HepG2 (cell line): ENCODE data around the gene RBM34. TPM values are rescaled to one million over a fixed set of nuclear protein-coding genes. Genes with fewer than 3 reads are reported as not detected.

Experiments
- ARNT2 ChIP-seq: sonication (generic); formaldehyde crosslinking; IDR thresholded peaks from 2 replicates; pipeline ENCODE4 v1.8.0; 2022; ENCODE audit warnings: mild to moderate bottlenecking, low read depth, missing genetic modification reagents, moderate library complexity
- ATF7-NPFF ChIP-seq: sonication (generic); formaldehyde crosslinking; IDR thresholded peaks from 2 replicates; pipeline ENCODE4 v1.8.1; 2023; ENCODE audit warnings: mild to moderate bottlenecking, low read depth, missing genetic modification reagents, moderate library complexity
- ATM ChIP-seq: fragments of 450-650 bp; IDR thresholded peaks from 2 replicates; pipeline ENCODE4 v1.7.1; 2017; ENCODE audit warnings: mild to moderate bottlenecking, borderline replicate concordance
- CBX2 ChIP-seq, 2 experiments: fragments of 200-600 bp in 1 of 2; sonication (generic); formaldehyde crosslinking in 1 of 2; IDR thresholded peaks; 2 replicates each; pipeline versions ENCODE4 v1.7.0 to v1.8.1; 2018 to 2022; ENCODE audit warnings: low read depth in 2 of 2, low read length in 1 of 2, mild to moderate bottlenecking in 1 of 2, missing genetic modification reagents in 1 of 2
- CC2D1A ChIP-seq: sonication (generic); formaldehyde crosslinking; IDR thresholded peaks from 2 replicates; pipeline ENCODE4 v1.8.1; 2023; ENCODE audit warnings: mild to moderate bottlenecking, missing genetic modification reagents
- CEBPB ChIP-seq: IDR thresholded peaks from 2 replicates; pipeline ENCODE4 v1.6.1; 2011; ENCODE audit warnings: low read depth, low read length, improper control_type of control experiment, borderline replicate concordance
- DDIT3 ChIP-seq: sonication (generic); formaldehyde crosslinking; IDR thresholded peaks from 2 replicates; pipeline ENCODE4 v1.4.0; 2020; ENCODE audit warnings: mild to moderate bottlenecking, missing genetic modification reagents
- GABPB1 ChIP-seq: IDR thresholded peaks from 2 replicates; pipeline ENCODE4 v1.6.1; 2016; ENCODE audit warnings: mild to moderate bottlenecking, missing genetic modification reagents, moderate library complexity, missing compliant biosample characterization
- GFI1 ChIP-seq: sonication (generic); formaldehyde crosslinking; IDR thresholded peaks from 2 replicates; pipeline ENCODE4 v1.5.0; 2020; ENCODE audit warnings: missing genetic modification reagents, mild to moderate bottlenecking, borderline replicate concordance
- HNRNPK ChIP-seq: fragments of 200-400 bp; formaldehyde crosslinking; IDR thresholded peaks from 2 replicates; pipeline ENCODE4 v1.6.1; 2018; ENCODE audit warnings: low read length, low read depth, moderate library complexity, mild to moderate bottlenecking; ENCODE audit not compliant: poor library complexity, severe bottlenecking
- MED1 ChIP-seq: sonication (generic); formaldehyde crosslinking; IDR thresholded peaks from 2 replicates; pipeline ENCODE4 v1.4.0; 2020; ENCODE audit warnings: missing genetic modification reagents
- NR0B2 ChIP-seq: sonication (generic); formaldehyde crosslinking; IDR thresholded peaks from 2 replicates; pipeline ENCODE4 v1.4.0; 2020; ENCODE audit warnings: mild to moderate bottlenecking, missing genetic modification reagents
- PHF20 ChIP-seq: sonication (generic); formaldehyde crosslinking; IDR thresholded peaks from 2 replicates; pipeline ENCODE4 v1.5.0; 2020; ENCODE audit warnings: mild to moderate bottlenecking, missing genetic modification reagents
- POLR2AphosphoS2 ChIP-seq: IDR thresholded peaks from 2 replicates; pipeline ENCODE4 v1.6.1; 2011; ENCODE audit warnings: low read depth, low read length, improper control_type of control experiment
- SMAD1 ChIP-seq: sonication (generic); formaldehyde crosslinking; IDR thresholded peaks from 2 replicates; pipeline ENCODE4 v1.4.0; 2020; ENCODE audit warnings: missing genetic modification reagents, low read depth, mild to moderate bottlenecking, borderline replicate concordance
- SNAPC2 ChIP-seq: sonication (generic); formaldehyde crosslinking; IDR thresholded peaks from 2 replicates; pipeline ENCODE4 v1.8.1; 2022; ENCODE audit warnings: mild to moderate bottlenecking, missing genetic modification reagents
- TBL1XR1 ChIP-seq: fragments of 150-350 bp; IDR thresholded peaks from 2 replicates; pipeline ENCODE4 v1.6.1; 2014; ENCODE audit warnings: borderline replicate concordance, low read length; ENCODE audit not compliant: partially characterized antibody
- U2AF2 ChIP-seq: fragments of 200-400 bp; formaldehyde crosslinking; IDR thresholded peaks from 2 replicates; pipeline ENCODE4 v1.6.1; 2017; ENCODE audit warnings: low read depth, mild to moderate bottlenecking, low read length
- XRCC5 ChIP-seq: fragments of 200-400 bp; formaldehyde crosslinking; optimal IDR thresholded peaks from 2 replicates; pipeline ENCODE3; 2017; ENCODE audit warnings: mild to moderate bottlenecking, low read length
- ZBTB44 ChIP-seq: sonication (generic); formaldehyde crosslinking; IDR thresholded peaks from 2 replicates; pipeline ENCODE4 v1.4.0; 2020; ENCODE audit warnings: missing genetic modification reagents
- ZBTB8A ChIP-seq: sonication (generic); formaldehyde crosslinking; IDR thresholded peaks from 2 replicates; pipeline ENCODE4 v1.4.0; 2020; ENCODE audit warnings: mild to moderate bottlenecking, low read depth, missing genetic modification reagents, borderline replicate concordance
- ZC3H4 ChIP-seq: sonication (generic); formaldehyde crosslinking; IDR thresholded peaks from 2 replicates; pipeline ENCODE4 v1.4.0; 2020; ENCODE audit warnings: missing genetic modification reagents, borderline replicate concordance
- ZFP37 ChIP-seq: sonication (generic); formaldehyde crosslinking; IDR thresholded peaks from 2 replicates; pipeline ENCODE4 v1.4.0; 2020; ENCODE audit warnings: missing genetic modification reagents, borderline replicate concordance
- ZFX ChIP-seq: sonication (generic); formaldehyde crosslinking; IDR thresholded peaks from 2 replicates; pipeline ENCODE4 v1.4.0; 2020; ENCODE audit warnings: mild to moderate bottlenecking, low read depth, missing genetic modification reagents, moderate library complexity
- ZNF121 ChIP-seq: sonication (generic); formaldehyde crosslinking; IDR thresholded peaks from 2 replicates; pipeline ENCODE4 v1.5.0; 2020; ENCODE audit warnings: mild to moderate bottlenecking, missing genetic modification reagents
- ZNF256 ChIP-seq: sonication (generic); formaldehyde crosslinking; conservative IDR thresholded peaks from 2 replicates; pipeline ENCODE4 v1.4.0; 2020; ENCODE audit warnings: missing genetic modification reagents
- ZNF644 ChIP-seq: IDR thresholded peaks from 2 replicates; pipeline ENCODE4 v1.6.1; 2016; ENCODE audit warnings: low read depth
- polyA plus RNA-seq, 8 experiments: library from polyadenylated mRNA; depleted of rRNA in 3 of 8; stranded (reverse) in 7 of 8; unstranded in 1 of 8; fragments of >200 nt; fragmentation: Illumina TruSeq in 4 of 8; extraction: Trizol in 4 of 8; gene quantifications; 2 replicates each; pipeline versions ENCODE4 v1.2.1 to v1.2.3, GENCODE V29; 2011 to 2016; ENCODE audit warnings: low read depth in 4 of 8, missing spikeins in 1 of 8, mixed read lengths in 1 of 8; ENCODE audit not compliant: insufficient read depth in 1 of 8
- total RNA-seq, 5 experiments: library from RNA; depleted of rRNA; stranded (reverse); fragments of >200 nt; fragmentation: Illumina TruSeq; extraction: Trizol; gene quantifications; 2 replicates each; pipeline ENCODE4 v1.2.3, GENCODE V29; 2016; ENCODE audit warnings: low read depth in 1 of 5

Gene RBM34
- total and polyA plus RNA-seq, 2 of the 13 experiments (the other 11 are each of a cell fraction or from before 2014, with no cell fraction given): 34.7 to 73.0 TPM

- TF ChIP-seq DDIT3 (no peak), ZFX (CRISPR knock-in tag) (peak; percentile 72), ARNT2 (CRISPR knock-in tag) (peak; percentile 93), ZNF644 (CRISPR knock-in tag) (no peak), ZNF121 (CRISPR knock-in tag) (peak; percentile 76), ZBTB8A (CRISPR knock-in tag) (peak; percentile 74; the same call in 1 of the 2 replicates), ZBTB44 (no peak; the same call in 1 of the 2 replicates), ZNF256 (peak; percentile 97), POLR2AphosphoS2 (peak; percentile 79; the same call in 1 of the 2 replicates), CBX2 (IDR thresholded peaks at IDR 0.05; ENCODE audit: low read depth, low read length) (no peak), CBX2 (CRISPR knock-in tag; IDR thresholded peaks at IDR 0.05; ENCODE audit: low read depth) (no peak), ZC3H4 (CRISPR knock-in tag) (no peak), GABPB1 (CRISPR knock-in tag) (peak; percentile 98), SMAD1 (CRISPR knock-in tag) (no peak; the same call in 1 of the 2 replicates), HNRNPK (peak; percentile 24), GFI1 (CRISPR knock-in tag) (peak; percentile 76; the same call in 1 of the 2 replicates), XRCC5 (peak; percentile 80), TBL1XR1 (peak; percentile 30), CEBPB (no peak), ZFP37 (CRISPR knock-in tag) (peak; percentile 98), U2AF2 (no peak), MED1 (CRISPR knock-in tag) (peak; percentile 91), PHF20 (peak; percentile 90), CC2D1A (CRISPR knock-in tag) (no peak; the same call in 1 of the 2 replicates), NR0B2 (CRISPR knock-in tag) (peak; percentile 95), SNAPC2 (CRISPR knock-in tag) (no peak; the same call in 1 of the 2 replicates), ATF7-NPFF (CRISPR knock-in tag) (no peak; the same call in 1 of the 2 replicates), ATM (no peak)
These were observed at the start of gene RBM34 (continued) for GRCh38 chr1:235160957-235161684.
